SK-N-SH treated with all-trans-retinoic acid at 6 μM for 48 hours (cell line): ENCODE measurements around the gene MTHFD2L.

ENCODE experiments used
- ATAC-seq: fragments of 200-7000 bp; cut with Tn5 transposase; 3 replicates; pipeline ENCODE4 v1.9.1; 2020; ENCODE audit warnings: mild to moderate bottlenecking, moderate library complexity
- ARNTL ChIP-seq: fragments of 450-650 bp; formaldehyde crosslinking; IDR thresholded peaks from 2 replicates; pipeline ENCODE4 v1.5.0; 2020; ENCODE audit warnings: low read depth, mild to moderate bottlenecking, moderate library complexity, borderline replicate concordance
- BACH2 ChIP-seq: fragments of 250-450 bp; sonication (Bioruptor Pico); IDR thresholded peaks from 2 replicates; pipeline ENCODE4 v1.9.0; 2021; ENCODE audit warnings: mild to moderate bottlenecking, borderline replicate concordance
- CSDC2 ChIP-seq: fragments of 250-450 bp; sonication (Bioruptor Pico); IDR thresholded peaks from 2 replicates; pipeline ENCODE4 v1.5.0; 2020; ENCODE audit warnings: mild to moderate bottlenecking, moderate library complexity
- GLIS3 ChIP-seq: fragments of 250-450 bp; sonication (Bioruptor Pico); IDR thresholded peaks from 2 replicates; pipeline ENCODE4 v1.5.0; 2020; ENCODE audit warnings: mild to moderate bottlenecking, moderate library complexity
- ISL1 ChIP-seq: fragments of 250-450 bp; sonication (Bioruptor Pico); IDR thresholded peaks from 2 replicates; pipeline ENCODE4 v2.1.2; 2022; ENCODE audit warnings: mild to moderate bottlenecking, moderate library complexity
- OSR1 ChIP-seq: fragments of 250-450 bp; sonication (Bioruptor Pico); IDR thresholded peaks from 2 replicates; pipeline ENCODE4 v1.8.0; 2022; ENCODE audit warnings: moderate library complexity, mild to moderate bottlenecking, inconsistent platforms
- PATZ1 ChIP-seq: fragments of 250-450 bp; sonication (Bioruptor Pico); IDR thresholded peaks from 2 replicates; pipeline ENCODE4 v1.8.0; 2020; ENCODE audit warnings: mild to moderate bottlenecking, moderate library complexity, borderline replicate concordance
- PPARA ChIP-seq: fragments of 250-450 bp; sonication (Bioruptor Pico); IDR thresholded peaks from 2 replicates; pipeline ENCODE4 v1.5.0; 2020; ENCODE audit warnings: mild to moderate bottlenecking, borderline replicate concordance
- RARB ChIP-seq: fragments of 250-450 bp; sonication (Bioruptor Pico); IDR thresholded peaks from 2 replicates; pipeline ENCODE4 v1.8.0; 2021; ENCODE audit warnings: mild to moderate bottlenecking, moderate library complexity
- SNAI2 ChIP-seq: fragments of 250-450 bp; sonication (Bioruptor Pico); IDR thresholded peaks from 2 replicates; pipeline ENCODE4 v1.5.0; 2020; ENCODE audit warnings: mild to moderate bottlenecking, moderate library complexity
- TCF4 ChIP-seq: fragments of 250-450 bp; sonication (Bioruptor Pico); IDR thresholded peaks from 2 replicates; pipeline ENCODE4 v1.8.0; 2021; ENCODE audit warnings: mild to moderate bottlenecking, moderate library complexity, borderline replicate concordance
- TOX ChIP-seq: fragments of 250-450 bp; sonication (Bioruptor Pico); IDR thresholded peaks from 2 replicates; pipeline ENCODE4 v1.8.0; 2021; ENCODE audit warnings: mild to moderate bottlenecking, moderate library complexity, borderline replicate concordance
- TSHZ2 ChIP-seq: fragments of 250-450 bp; sonication (Bioruptor Pico); IDR thresholded peaks from 2 replicates; pipeline ENCODE4 v1.5.0; 2020; ENCODE audit warnings: mild to moderate bottlenecking, moderate library complexity
- ZC3H10 ChIP-seq: fragments of 250-450 bp; sonication (Bioruptor Pico); IDR thresholded peaks from 2 replicates; pipeline ENCODE4 v1.5.1; 2021; ENCODE audit warnings: mild to moderate bottlenecking, moderate library complexity
- ZFP3 ChIP-seq: fragments of 250-450 bp; sonication (Bioruptor Pico); IDR thresholded peaks from 2 replicates; pipeline ENCODE4 v1.5.0; 2020; ENCODE audit warnings: mild to moderate bottlenecking, moderate library complexity
- ZFP30 ChIP-seq: fragments of 450-650 bp; formaldehyde crosslinking; IDR thresholded peaks from 2 replicates; pipeline ENCODE4 v1.5.0; 2022; ENCODE audit warnings: mild to moderate bottlenecking, moderate library complexity
- ZNF565 ChIP-seq: fragments of 450-650 bp; formaldehyde crosslinking; conservative IDR thresholded peaks from 2 replicates; pipeline ENCODE4 v1.5.0; 2020; ENCODE audit warnings: low read depth, mild to moderate bottlenecking, moderate library complexity
- ZNF8 ChIP-seq: fragments of 450-650 bp; formaldehyde crosslinking; IDR thresholded peaks from 2 replicates; pipeline ENCODE4 v1.5.0; 2020; ENCODE audit warnings: mild to moderate bottlenecking, moderate library complexity
- TF ChIP-seq, protein P1 (sequence below): fragments of 250-450 bp; sonication (Bioruptor Pico); IDR thresholded peaks from 2 replicates; pipeline ENCODE4 v1.5.1; 2021; ENCODE audit warnings: mild to moderate bottlenecking, moderate library complexity
- TF ChIP-seq, protein P2 (sequence below): fragments of 250-450 bp; sonication (Bioruptor Pico); IDR thresholded peaks from 2 replicates; pipeline ENCODE4 v1.8.0; 2021; ENCODE audit warnings: low read depth, mild to moderate bottlenecking, moderate library complexity, borderline replicate concordance

The MTHFD2L gene

DNA sequence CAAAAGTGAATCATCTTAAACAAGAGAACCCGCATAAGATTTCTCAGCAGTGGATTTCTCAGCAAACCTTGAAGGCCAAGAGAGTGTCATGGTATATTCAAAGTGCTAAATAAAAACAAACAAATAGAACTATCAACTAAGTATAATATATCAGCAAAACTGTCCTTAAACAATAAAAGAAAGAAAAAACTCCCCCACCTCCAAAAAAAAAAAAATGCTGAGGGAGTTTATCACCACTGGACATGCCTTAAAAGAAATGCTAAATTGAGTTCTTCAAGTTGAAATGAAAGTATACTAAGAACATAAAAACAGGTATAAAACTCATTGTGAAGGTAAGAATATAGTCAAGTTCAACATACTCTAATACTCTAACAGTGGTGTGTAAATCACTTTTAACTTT is 96.5 kb downstream of the MTHFD2L start (continued):
- TF ChIP-seq PATZ1 (CRISPR knock-in tag) = no peak

DNA sequence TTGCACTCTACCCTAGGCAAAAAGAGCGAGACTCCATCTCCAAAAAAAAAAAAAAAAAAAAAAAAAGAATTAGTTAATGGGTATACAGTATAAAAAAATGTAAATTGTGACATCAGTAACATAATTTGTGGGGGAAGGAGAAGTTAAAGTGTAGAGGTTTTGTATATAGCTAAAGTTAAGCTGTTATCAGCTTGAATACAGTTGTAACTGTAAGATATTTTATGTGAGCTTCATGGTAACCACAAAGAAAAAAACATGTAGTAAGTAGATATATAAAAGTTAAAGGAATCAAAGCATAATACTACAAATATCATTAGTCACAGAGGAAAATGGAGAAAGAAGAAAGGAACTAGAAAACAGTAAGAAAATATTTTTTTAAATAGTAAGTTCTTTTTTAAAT is 97.2 kb downstream of the MTHFD2L start:
- TF ChIP-seq ARNTL (CRISPR knock-in tag) (no peak), PATZ1 (CRISPR knock-in tag) (no peak), PPARA (CRISPR knock-in tag) (no peak), BACH2 (CRISPR knock-in tag) (no peak), ZFP30 (CRISPR knock-in tag) (no peak), ZNF565 (CRISPR knock-in tag) (no peak), RARB (CRISPR knock-in tag) (no peak), ZNF8 (CRISPR knock-in tag) (no peak), ZC3H10 (no peak)
- TF ChIP-seq, protein P1, sequence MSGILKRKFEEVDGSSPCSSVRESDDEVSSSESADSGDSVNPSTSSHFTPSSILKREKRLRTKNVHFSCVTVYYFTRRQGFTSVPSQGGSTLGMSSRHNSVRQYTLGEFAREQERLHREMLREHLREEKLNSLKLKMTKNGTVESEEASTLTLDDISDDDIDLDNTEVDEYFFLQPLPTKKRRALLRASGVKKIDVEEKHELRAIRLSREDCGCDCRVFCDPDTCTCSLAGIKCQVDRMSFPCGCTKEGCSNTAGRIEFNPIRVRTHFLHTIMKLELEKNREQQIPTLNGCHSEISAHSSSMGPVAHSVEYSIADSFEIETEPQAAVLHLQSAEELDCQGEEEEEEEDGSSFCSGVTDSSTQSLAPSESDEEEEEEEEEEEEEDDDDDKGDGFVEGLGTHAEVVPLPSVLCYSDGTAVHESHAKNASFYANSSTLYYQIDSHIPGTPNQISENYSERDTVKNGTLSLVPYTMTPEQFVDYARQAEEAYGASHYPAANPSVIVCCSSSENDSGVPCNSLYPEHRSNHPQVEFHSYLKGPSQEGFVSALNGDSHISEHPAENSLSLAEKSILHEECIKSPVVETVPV (CRISPR knock-in tag) = no peak
- TF ChIP-seq, protein P2, sequence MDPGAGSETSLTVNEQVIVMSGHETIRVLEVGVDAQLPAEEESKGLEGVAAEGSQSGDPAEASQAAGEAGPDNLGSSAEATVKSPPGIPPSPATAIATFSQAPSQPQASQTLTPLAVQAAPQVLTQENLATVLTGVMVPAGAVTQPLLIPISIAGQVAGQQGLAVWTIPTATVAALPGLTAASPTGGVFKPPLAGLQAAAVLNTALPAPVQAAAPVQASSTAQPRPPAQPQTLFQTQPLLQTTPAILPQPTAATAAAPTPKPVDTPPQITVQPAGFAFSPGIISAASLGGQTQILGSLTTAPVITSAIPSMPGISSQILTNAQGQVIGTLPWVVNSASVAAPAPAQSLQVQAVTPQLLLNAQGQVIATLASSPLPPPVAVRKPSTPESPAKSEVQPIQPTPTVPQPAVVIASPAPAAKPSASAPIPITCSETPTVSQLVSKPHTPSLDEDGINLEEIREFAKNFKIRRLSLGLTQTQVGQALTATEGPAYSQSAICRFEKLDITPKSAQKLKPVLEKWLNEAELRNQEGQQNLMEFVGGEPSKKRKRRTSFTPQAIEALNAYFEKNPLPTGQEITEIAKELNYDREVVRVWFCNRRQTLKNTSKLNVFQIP (CRISPR knock-in tag) = no peak

GRCh38 chr4:74258963-74259362 is 101.0 kb downstream of the MTHFD2L start:
- ATAC-seq = no peak
- TF ChIP-seq PPARA (CRISPR knock-in tag) (no peak), ISL1 (CRISPR knock-in tag) (no peak), ZNF565 (CRISPR knock-in tag) (no peak), GLIS3 (CRISPR knock-in tag) (no peak), PATZ1 (CRISPR knock-in tag) (no peak), ZFP30 (CRISPR knock-in tag) (no peak), TSHZ2 (CRISPR knock-in tag) (no peak), OSR1 (CRISPR knock-in tag) (no peak), BACH2 (CRISPR knock-in tag) (no peak), TCF4 (CRISPR knock-in tag) (no peak), ZNF8 (CRISPR knock-in tag) (no peak), ZFP3 (CRISPR knock-in tag) (no peak), CSDC2 (no peak), ARNTL (CRISPR knock-in tag) (no peak), SNAI2 (no peak), TOX (CRISPR knock-in tag) (no peak)
- TF ChIP-seq, protein P2 (CRISPR knock-in tag) = no peak
- TF ChIP-seq, protein P1 (CRISPR knock-in tag) = no peak

More for the DNA sequence above, 97.2 kb downstream of the MTHFD2L start:
- no peak for ATAC-seq
